GM18867 (cell line): ENCODE results near the gene PRSS53.
"Not testable (repeated sequence)": the region's sequence is repeated elsewhere in the genome, so short reads cannot be mapped to it uniquely, and the experiment has no call there.

Source experiments
- ATAC-seq: cut with Tn5 transposase; IDR thresholded peaks from one replicate; pipeline ENCODE4 v1.9.1; 2021; ENCODE audit warnings: mild to moderate bottlenecking, moderate library complexity; ENCODE audit not compliant: unreplicated experiment

Gene PRSS53

GRCh38 chr16:31118223-31119155, 29.7 kb upstream of the PRSS53 start:
- ATAC-seq: no peak

- ATAC-seq: peak; percentile 86
Observed at GRCh38 chr16:31117384-31118222, 28.9 kb upstream of the PRSS53 start, which contains the start of gene KAT8. Gene KAT8 (plus strand): TSS chr16:31117664. CDS start chr16:31117682, 18 bp downstream.

GRCh38 chr16:31114468-31114867, 25.7 kb upstream of the PRSS53 start:
- ATAC-seq: no peak

GRCh38 chr16:31113121-31114120, 24.7 kb upstream of the PRSS53 start:
- no peak for ATAC-seq

- no peak for ATAC-seq
Observed at GRCh38 chr16:31112711-31113110, 24.0 kb upstream of the PRSS53 start.

- no peak for ATAC-seq
Observed at GRCh38 chr16:31111881-31112466, 23.2 kb upstream of the PRSS53 start.

GRCh38 chr16:31110106-31111034, 21.6 kb upstream of the PRSS53 start:
- no peak for ATAC-seq

- ATAC-seq: no peak
Observed at GRCh38 chr16:31109622-31110021, 20.9 kb upstream of the PRSS53 start.

- no peak for ATAC-seq
Observed at GRCh38 chr16:31108794-31109558, 20.2 kb upstream of the PRSS53 start.

- ATAC-seq: peak; percentile 73
Observed at GRCh38 chr16:31108035-31108793, 19.5 kb upstream of the PRSS53 start, which contains the start of gene BCKDK. Gene BCKDK (plus strand): TSS chr16:31108386. CDS start chr16:31109224, 838 bp downstream.

GRCh38 chr16:31107465-31107867, 18.7 kb upstream of the PRSS53 start:
- ATAC-seq: peak; percentile 56

- ATAC-seq: no peak
Observed at GRCh38 chr16:31106509-31107464, 18.0 kb upstream of the PRSS53 start.

- ATAC-seq: peak; percentile 37
Observed at GRCh38 chr16:31105677-31106213, 17.0 kb upstream of the PRSS53 start.

- ATAC-seq: not testable (repeated sequence)
Observed at GRCh38 chr16:31100876-31101641, 12.3 kb upstream of the PRSS53 start.
